Hepatocyte (in vitro differentiated cells): ENCODE data around the gene DACT2. TPM values are rescaled to one million over a fixed set of nuclear protein-coding genes. Genes with fewer than 3 reads are reported as not detected.
A peak's percentile ranks its signal among the peaks of the same experiment; 100 is the strongest.

Experiments used
- DNase-seq: peaks from one replicate; pipeline ENCODE4 v3.0.0-alpha.2; 2016; ENCODE audit warnings: low spot score
- H2AFZ ChIP-seq: fragments of 200-600 bp; sonication (generic); 2 replicates; pipeline ENCODE4 v1.6.0; 2016; ENCODE audit warnings: antibody characterized with exemption, mild to moderate bottlenecking
- H3K27ac ChIP-seq: fragments of 200-600 bp; sonication (generic); 2 replicates; pipeline ENCODE4 v1.5.1; 2016; ENCODE audit warnings: mild to moderate bottlenecking
- H3K27me3 ChIP-seq: fragments of 200-600 bp; sonication (generic); 2 replicates; pipeline ENCODE4 v1.6.1; 2016
- H3K36me3 ChIP-seq: fragments of 200-600 bp; sonication (generic); replicated peaks from 2 replicates; pipeline ENCODE4 v1.5.1; 2016; ENCODE audit warnings: low read depth; ENCODE audit not compliant: insufficient read depth
- H3K4me1 ChIP-seq: fragments of 200-600 bp; sonication (generic); 2 replicates; pipeline ENCODE4 v1.5.1; 2016; ENCODE audit warnings: mild to moderate bottlenecking, moderate library complexity; ENCODE audit not compliant: insufficient read depth
- H3K4me2 ChIP-seq: fragments of 200-600 bp; sonication (generic); 2 replicates; pipeline ENCODE4 v1.6.0; 2016
- H3K4me3 ChIP-seq: fragments of 200-600 bp; sonication (generic); 2 replicates; pipeline ENCODE4 v1.5.1; 2016; ENCODE audit warnings: mild to moderate bottlenecking
- H3K79me2 ChIP-seq: fragments of 200-600 bp; sonication (generic); 2 replicates; pipeline ENCODE4 v1.6.0; 2017; ENCODE audit warnings: mild to moderate bottlenecking
- H3K9me2 ChIP-seq: fragments of 200-600 bp; sonication (generic); replicated peaks from 2 replicates; pipeline ENCODE4 v1.6.0; 2017; ENCODE audit warnings: mild to moderate bottlenecking; ENCODE audit not compliant: insufficient read depth
- H3K9me3 ChIP-seq: fragments of 200-600 bp; sonication (generic); 2 replicates; pipeline ENCODE4 v1.5.1; 2016; ENCODE audit warnings: low read depth, mild to moderate bottlenecking
- H4K20me1 ChIP-seq: fragments of 200-600 bp; sonication (generic); 2 replicates; pipeline ENCODE4 v1.6.0; 2016; ENCODE audit warnings: mild to moderate bottlenecking; ENCODE audit not compliant: insufficient read depth, poor library complexity, severe bottlenecking
- CTCF ChIP-seq: fragments of 200-600 bp; sonication (generic); IDR thresholded peaks from 2 replicates; pipeline ENCODE4 v1.5.1; 2016; ENCODE audit warnings: antibody characterized with exemption, mild to moderate bottlenecking; ENCODE audit not compliant: poor library complexity
- EZH2 ChIP-seq: fragments of 200-600 bp; sonication (generic); IDR thresholded peaks from 2 replicates; pipeline ENCODE4 v1.6.1; 2016; ENCODE audit warnings: antibody characterized with exemption, mild to moderate bottlenecking, borderline replicate concordance
- EZH2phosphoT487 ChIP-seq: fragments of 200-600 bp; sonication (generic); IDR thresholded peaks from one replicate; pipeline ENCODE4 v1.6.1; 2018; ENCODE audit warnings: antibody characterized with exemption, mild to moderate bottlenecking, low read depth, moderate library complexity; ENCODE audit not compliant: unreplicated experiment, severe bottlenecking
- WGBS: methylation state at CpG from one replicate; pipeline ENCODE4 v1.1.6; 2016; ENCODE audit warnings: low lambda C conversion rate; ENCODE audit errors: missing lambda C conversion rate; 5-methylcytosine and 5-hydroxymethylcytosine counted together
- polyA plus RNA-seq: library from polyadenylated mRNA; unstranded; fragments of >200 nt; fragmentation: Nextera tagmentation; extraction: Ambion mirVana; gene quantifications from 2 replicates; pipeline ENCODE4 v1.2.1, GENCODE V29; 2016
- total RNA-seq: library from RNA; depleted of rRNA; stranded (reverse); fragments of >200 nt; gene quantifications from 2 replicates; pipeline ENCODE4 v1.2.3, GENCODE V29; 2014

Gene DACT2
- total and polyA plus RNA-seq, 2 experiments from 2014 or later = 8.2 to 8.8 TPM

- Histone ChIP-seq H3K36me3 (no peaks in the 10 kb centered on the region), H2AFZ (no peak overlapping the region), H3K9me2 (no peaks in the 10 kb centered on the region), H3K79me2 (no peaks in the 10 kb centered on the region), H4K20me1 (no peaks in the 10 kb centered on the region), H3K4me3 (no peak overlapping the region), H3K4me1 (peaks cover 27% of the 10 kb centered on the region), H3K27me3 (no peaks in the 10 kb centered on the region), H3K4me2 (no peak overlapping the region), H3K27ac (no peak overlapping the region), H3K9me3 (no peaks in the 10 kb centered on the region)
- no peak for DNase-seq
- TF ChIP-seq EZH2phosphoT487 = no peak
- no peak for TF ChIP-seq EZH2
- TF ChIP-seq CTCF = no peak
- WGBS = 92% methylated on average over 7 of the region's 7 CpGs
Measured at GRCh38 chr6:168304752-168305015, 14.9 kb downstream of the DACT2 start.

GRCh38 chr6:168303982-168304751, 15.4 kb downstream of the DACT2 start:
- H3K79me2 ChIP-seq = no peaks in the 10 kb centered on the region
- DNase-seq = no peak
- no peak for TF ChIP-seq EZH2
- TF ChIP-seq EZH2phosphoT487 = no peak
- TF ChIP-seq CTCF = no peak
- H3K9me3 ChIP-seq = no peaks in the 10 kb centered on the region
- peaks cover 27% of the 10 kb centered on the region for H3K4me1 ChIP-seq
- H2AFZ ChIP-seq = no peak overlapping the region
- H4K20me1 ChIP-seq = no peaks in the 10 kb centered on the region
- no peak overlapping the region for H3K4me3 ChIP-seq
- H3K27me3 ChIP-seq = no peaks in the 10 kb centered on the region
- no peak overlapping the region for H3K27ac ChIP-seq
- no peaks in the 10 kb centered on the region for H3K9me2 ChIP-seq
- 89% methylated on average over 16 of the region's 16 CpGs for WGBS
- no peaks in the 10 kb centered on the region for H3K36me3 ChIP-seq
- no peak overlapping the region for H3K4me2 ChIP-seq

GRCh38 chr6:168302534-168302933, 17.0 kb downstream of the DACT2 start:
- peak; percentile 61 for DNase-seq
- no peak overlapping the region for H2AFZ ChIP-seq
- peaks cover 27% of the 10 kb centered on the region for H3K4me1 ChIP-seq
- no peaks in the 10 kb centered on the region for H3K9me2 ChIP-seq
- H3K9me3 ChIP-seq = no peaks in the 10 kb centered on the region
- no peaks in the 10 kb centered on the region for H4K20me1 ChIP-seq
- WGBS = 49% methylated on average over 5 of the region's 5 CpGs
- H3K4me3 ChIP-seq = no peak overlapping the region
- H3K36me3 ChIP-seq = no peaks in the 10 kb centered on the region
- no peaks in the 10 kb centered on the region for H3K79me2 ChIP-seq
- H3K27ac ChIP-seq = peak overlapping the region; percentile 90
- no peaks in the 10 kb centered on the region for H3K27me3 ChIP-seq
- TF ChIP-seq EZH2 = no peak
- TF ChIP-seq EZH2phosphoT487 = no peak
- no peak for TF ChIP-seq CTCF
- H3K4me2 ChIP-seq = peak overlapping the region; percentile 72
